ENCODE results near the gene KIAA1549. TPM values are rescaled to one million over a fixed set of nuclear protein-coding genes. Genes with fewer than 3 reads are reported as not detected.

KIAA1549 gene
- total and polyA plus RNA-seq, 9 of the 15 experiments (the other 6 are each of a cell fraction or from before 2014, with no cell fraction given): 0.01 to 0.29 (median 0.07) TPM

- TF ChIP-seq CHD4 (IDR thresholded peaks at IDR 0.05; ENCODE audit: insufficient read depth, insufficient replicate concordance, low read depth, low read length, poor library complexity, severe bottlenecking) (no peak), ZNF609 (CRISPR knock-in tag; IDR thresholded peaks at IDR 0.05; ENCODE audit: borderline replicate concordance) (no peak), ZNF133 (CRISPR knock-in tag; IDR thresholded peaks at IDR 0.05) (no peak), THRAP3 (IDR thresholded peaks at IDR 0.05; ENCODE audit: borderline replicate concordance) (no peak), RNF2 (IDR thresholded peaks at IDR 0.05) (no peak), TAF7 (tag; IDR thresholded peaks at IDR 0.05) (no peak), CUX1 (CRISPR knock-in tag; IDR thresholded peaks at IDR 0.05) (no peak), POLR2B (IDR thresholded peaks at IDR 0.05; ENCODE audit: low read depth, partially characterized antibody) (no peak), ZNF561 (CRISPR knock-in tag; conservative IDR thresholded peaks at IDR 0.05) (no peak), HDGF (IDR thresholded peaks at IDR 0.05) (no peak), HINFP (tag; conservative IDR thresholded peaks at IDR 0.05; ENCODE audit: low read depth) (no peak), ZNF41 (CRISPR knock-in tag; conservative IDR thresholded peaks at IDR 0.05) (peak; percentile 95), C11orf30 (IDR thresholded peaks at IDR 0.05; ENCODE audit: low read depth) (peak; percentile 89), KAT7 (CRISPR knock-in tag; IDR thresholded peaks at IDR 0.05; ENCODE audit: borderline replicate concordance) (no peak), ZNF23 (CRISPR knock-in tag; IDR thresholded peaks at IDR 0.05) (no peak), MITF (IDR thresholded peaks at IDR 0.05) (no peak)
These were observed 45.7 kb downstream of the KIAA1549 start (continued) for GRCh38 chr7:138935465-138936011.
